Upper lobe of right lung (tissue), 1 donor: ENCODE results near the gene FUZ. TPM values are rescaled to one million over a fixed set of nuclear protein-coding genes. Genes with fewer than 3 reads are reported as not detected.

Source experiments
- ATAC-seq: fragments of 200-7000 bp; cut with Tn5 transposase; one replicate; pipeline ENCODE4 v1.9.1; 2020; ENCODE audit warnings: mild to moderate bottlenecking, moderate library complexity
- DNase-seq: peaks from one replicate; pipeline ENCODE4 v3.0.0-alpha.2; 2020
- H3K27ac ChIP-seq: fragments of 200-600 bp; one replicate; pipeline ENCODE4 v1.8.0; 2022
- H3K27me3 ChIP-seq: fragments of 200-600 bp; one replicate; pipeline ENCODE4 v1.8.0; 2022; ENCODE audit warnings: mild to moderate bottlenecking
- H3K36me3 ChIP-seq: fragments of 200-600 bp; one replicate; pipeline ENCODE4 v1.8.0; 2022
- H3K4me1 ChIP-seq: fragments of 200-600 bp; one replicate; pipeline ENCODE4 v1.8.0; 2022
- H3K4me3 ChIP-seq: fragments of 200-600 bp; one replicate; pipeline ENCODE4 v1.8.0; 2022; ENCODE audit warnings: mild to moderate bottlenecking
- H3K9me3 ChIP-seq: fragments of 200-600 bp; one replicate; pipeline ENCODE4 v1.8.0; 2022
- CTCF ChIP-seq: fragments of 200-600 bp; IDR thresholded peaks from one replicate; pipeline ENCODE4 v1.8.0; 2022; ENCODE audit warnings: antibody characterized with exemption
- intact Hi-C: fragments of 100-400 bp; cut with DNase I; formaldehyde crosslinking; loops from one replicate; pipeline ENCODE4 v1.11.0; 2022
- total RNA-seq: library from RNA; stranded (reverse); fragmentation: NEBNext Ultra II Directional; extraction: Animal tissue kit (Norgen Biotek cat#: 25700); gene quantifications from one replicate; pipeline ENCODE4 v1.2.1, GENCODE V29; 2021
- donor health status: DM: no; HTN: yes; CAD: no; lungs with severe emphysema.

FUZ gene
- total RNA-seq, 1 donor from 2014 or later, result 20.1 TPM

GRCh38 chr19:49852631-49853126 lies 39.6 kb upstream of the FUZ start:
- H3K4me1 ChIP-seq, result peaks cover 27% of the 10 kb centered on the region
- no peak overlapping the region for H3K27ac ChIP-seq
- H3K36me3 ChIP-seq, result peaks cover 22% of the 10 kb centered on the region
- intact Hi-C loops, result no loop called here
- no peak for ATAC-seq
- no peak for DNase-seq
- peaks cover 4% of the 10 kb centered on the region for H3K9me3 ChIP-seq
- no peaks in the 10 kb centered on the region for H3K27me3 ChIP-seq
- no peak for TF ChIP-seq CTCF
- H3K4me3 ChIP-seq, result peak overlapping the region; percentile 96

- intact Hi-C loops, result no loop called here
- DNase-seq (no peak), ATAC-seq (no peak)
- Histone ChIP-seq H3K4me1 (peaks cover 27% of the 10 kb centered on the region), H3K9me3 (peaks cover 4% of the 10 kb centered on the region), H3K27me3 (no peaks in the 10 kb centered on the region), H3K27ac (peak overlapping the region; percentile 99), H3K36me3 (peaks cover 12% of the 10 kb centered on the region), H3K4me3 (peak overlapping the region; percentile 96)
- no peak for TF ChIP-seq CTCF
Observed at GRCh38 chr19:49851456-49852259, 38.6 kb upstream of the FUZ start.

- peaks cover 12% of the 10 kb centered on the region for H3K36me3 ChIP-seq
- intact Hi-C loops, result no loop called here
- H3K4me3 ChIP-seq, result peak within 1 kb of the TSS; percentile 96
- peak; percentile 95 for DNase-seq
- ATAC-seq, result peak; percentile 95
- TF ChIP-seq CTCF, result no peak
- peaks cover 27% of the 10 kb centered on the region for H3K4me1 ChIP-seq
- H3K9me3 ChIP-seq, result peaks cover 4% of the 10 kb centered on the region
- H3K27ac ChIP-seq, result peak within 1 kb of the TSS; percentile 99
- no peaks in the 10 kb centered on the region for H3K27me3 ChIP-seq
Observed at GRCh38 chr19:49850487-49851342, 37.6 kb upstream of the FUZ start, which contains the start of gene PTOV1. PTOV1 (plus strand) TSS chr19:49851159.

GRCh38 chr19:49850221-49850486 lies 37.1 kb upstream of the FUZ start:
- Histone ChIP-seq H3K36me3 (peaks cover 9% of the 10 kb centered on the region), H3K4me3 (peak overlapping the region; percentile 96), H3K4me1 (peaks cover 27% of the 10 kb centered on the region), H3K27me3 (no peaks in the 10 kb centered on the region), H3K9me3 (peaks cover 4% of the 10 kb centered on the region), H3K27ac (peak overlapping the region; percentile 99)
- DNase-seq (no peak), ATAC-seq (no peak)
- intact Hi-C loops, result no loop called here
- TF ChIP-seq CTCF, result no peak

GRCh38 chr19:49849433-49850220 lies 36.5 kb upstream of the FUZ start:
- no peak for DNase-seq
- ATAC-seq, result no peak
- intact Hi-C loops, result no loop called here
- peak overlapping the region; percentile 99 for H3K27ac ChIP-seq
- no peak for TF ChIP-seq CTCF
- H3K4me3 ChIP-seq, result peak overlapping the region; percentile 96
- peaks cover 3% of the 10 kb centered on the region for H3K36me3 ChIP-seq
- no peaks in the 10 kb centered on the region for H3K27me3 ChIP-seq
- peaks cover 27% of the 10 kb centered on the region for H3K4me1 ChIP-seq
- peaks cover 4% of the 10 kb centered on the region for H3K9me3 ChIP-seq
